ENCODE results near the gene SNX11.

DNA sequence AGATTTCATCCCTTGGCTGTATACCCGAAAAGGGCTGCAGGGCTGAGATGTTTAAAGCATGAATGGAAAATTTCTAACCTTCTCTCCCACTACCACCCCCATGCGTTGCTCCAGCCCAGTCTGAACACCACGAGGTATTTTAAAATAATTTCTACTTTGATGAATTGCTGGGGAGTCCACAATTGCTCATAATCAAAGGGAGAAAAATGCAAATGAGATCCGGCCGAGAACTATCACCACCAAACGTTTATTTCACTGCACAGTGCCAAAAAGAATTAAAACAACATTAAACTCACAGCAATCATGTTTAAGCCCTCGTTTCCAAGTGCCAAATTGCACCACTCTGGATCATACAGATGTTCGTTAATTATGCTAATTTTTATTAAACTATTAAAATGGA, 36.7 kb downstream of the SNX11 start:
- TF ChIP-seq, protein P1, sequence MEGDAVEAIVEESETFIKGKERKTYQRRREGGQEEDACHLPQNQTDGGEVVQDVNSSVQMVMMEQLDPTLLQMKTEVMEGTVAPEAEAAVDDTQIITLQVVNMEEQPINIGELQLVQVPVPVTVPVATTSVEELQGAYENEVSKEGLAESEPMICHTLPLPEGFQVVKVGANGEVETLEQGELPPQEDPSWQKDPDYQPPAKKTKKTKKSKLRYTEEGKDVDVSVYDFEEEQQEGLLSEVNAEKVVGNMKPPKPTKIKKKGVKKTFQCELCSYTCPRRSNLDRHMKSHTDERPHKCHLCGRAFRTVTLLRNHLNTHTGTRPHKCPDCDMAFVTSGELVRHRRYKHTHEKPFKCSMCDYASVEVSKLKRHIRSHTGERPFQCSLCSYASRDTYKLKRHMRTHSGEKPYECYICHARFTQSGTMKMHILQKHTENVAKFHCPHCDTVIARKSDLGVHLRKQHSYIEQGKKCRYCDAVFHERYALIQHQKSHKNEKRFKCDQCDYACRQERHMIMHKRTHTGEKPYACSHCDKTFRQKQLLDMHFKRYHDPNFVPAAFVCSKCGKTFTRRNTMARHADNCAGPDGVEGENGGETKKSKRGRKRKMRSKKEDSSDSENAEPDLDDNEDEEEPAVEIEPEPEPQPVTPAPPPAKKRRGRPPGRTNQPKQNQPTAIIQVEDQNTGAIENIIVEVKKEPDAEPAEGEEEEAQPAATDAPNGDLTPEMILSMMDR (IDR thresholded peaks at IDR 0.05): no peak
- no peak for TF ChIP-seq POLR2A (IDR thresholded peaks at IDR 0.05)
